MM.1S (cell line): ENCODE measurements around the gene GLI1.

Experiments used
- DNase-seq: peaks from one replicate; pipeline ENCODE4 v3.0.0-alpha.2; 2015
- H2AFZ ChIP-seq: fragments of 300-600 bp; sonication (generic); 2 replicates; pipeline ENCODE4 v1.6.0; 2016; ENCODE audit warnings: antibody characterized with exemption, low read length
- H3F3A ChIP-seq: fragments of 300-600 bp; sonication (generic); 2 replicates; pipeline ENCODE4 v1.6.1; 2016; ENCODE audit warnings: mild to moderate bottlenecking, antibody characterized with exemption, low read length, moderate library complexity, mixed read lengths; ENCODE audit not compliant: insufficient read depth
- H3K27ac ChIP-seq: fragments of 300-600 bp; sonication (generic); 2 replicates; pipeline ENCODE4 v1.5.1; 2016; ENCODE audit warnings: mild to moderate bottlenecking, low read length
- H3K27me3 ChIP-seq: fragments of 300-600 bp; sonication (generic); replicated peaks from 2 replicates; pipeline ENCODE4 v1.6.0; 2016; ENCODE audit warnings: low read length; ENCODE audit not compliant: insufficient read depth
- H3K36me3 ChIP-seq: fragments of 300-600 bp; sonication (generic); replicated peaks from 2 replicates; pipeline ENCODE4 v1.6.1; 2016; ENCODE audit warnings: mild to moderate bottlenecking, low read length, mixed read lengths; ENCODE audit not compliant: insufficient read depth
- H3K4me1 ChIP-seq: fragments of 300-600 bp; sonication (generic); 2 replicates; pipeline ENCODE4 v1.6.1; 2016; ENCODE audit warnings: low read length, mixed read lengths
- H3K4me2 ChIP-seq: fragments of 300-600 bp; sonication (generic); 2 replicates; pipeline ENCODE4 v1.6.0; 2016; ENCODE audit warnings: low read depth, low read length
- H3K4me3 ChIP-seq: fragments of 300-600 bp; sonication (generic); 2 replicates; pipeline ENCODE4 v1.5.1; 2016; ENCODE audit warnings: low read length, mixed read lengths
- H3K79me2 ChIP-seq: fragments of 300-600 bp; sonication (generic); 2 replicates; pipeline ENCODE4 v1.6.1; 2016; ENCODE audit warnings: mixed run types, low read length, mixed read lengths
- H3K9ac ChIP-seq: fragments of 300-600 bp; sonication (generic); 2 replicates; pipeline ENCODE4 v1.6.1; 2016; ENCODE audit warnings: low read length, mixed read lengths
- H3K9me2 ChIP-seq: fragments of 300-600 bp; sonication (generic); replicated peaks from 2 replicates; pipeline ENCODE4 v1.6.1; 2016; ENCODE audit warnings: mild to moderate bottlenecking, low read length, mixed read lengths; ENCODE audit not compliant: insufficient read depth
- H3K9me3 ChIP-seq: fragments of 300-600 bp; sonication (generic); replicated peaks from 2 replicates; pipeline ENCODE4 v1.6.1; 2016; ENCODE audit warnings: mild to moderate bottlenecking, low read length, mixed read lengths; ENCODE audit not compliant: insufficient read depth
- H4K20me1 ChIP-seq: fragments of 300-600 bp; sonication (generic); 2 replicates; pipeline ENCODE4 v1.6.1; 2016; ENCODE audit warnings: mild to moderate bottlenecking, low read length, moderate library complexity, mixed read lengths; ENCODE audit not compliant: insufficient read depth
- EZH2 ChIP-seq: fragments of 300-600 bp; sonication (generic); optimal IDR thresholded peaks from 2 replicates; pipeline ENCODE3; 2017; ENCODE audit warnings: low read depth, mild to moderate bottlenecking, antibody characterized with exemption, low read length, mixed read lengths
- EZH2phosphoT487 ChIP-seq: fragments of 300-600 bp; sonication (generic); IDR thresholded peaks from 2 replicates; pipeline ENCODE4 v1.6.1; 2018; ENCODE audit warnings: antibody characterized with exemption, low read length
- TF ChIP-seq, protein P1 (sequence below): fragments of 300-600 bp; sonication (generic); IDR thresholded peaks from 2 replicates; pipeline ENCODE4 v1.5.1; 2016; ENCODE audit warnings: antibody characterized with exemption, low read length, mixed read lengths

The GLI1 gene

DNA sequence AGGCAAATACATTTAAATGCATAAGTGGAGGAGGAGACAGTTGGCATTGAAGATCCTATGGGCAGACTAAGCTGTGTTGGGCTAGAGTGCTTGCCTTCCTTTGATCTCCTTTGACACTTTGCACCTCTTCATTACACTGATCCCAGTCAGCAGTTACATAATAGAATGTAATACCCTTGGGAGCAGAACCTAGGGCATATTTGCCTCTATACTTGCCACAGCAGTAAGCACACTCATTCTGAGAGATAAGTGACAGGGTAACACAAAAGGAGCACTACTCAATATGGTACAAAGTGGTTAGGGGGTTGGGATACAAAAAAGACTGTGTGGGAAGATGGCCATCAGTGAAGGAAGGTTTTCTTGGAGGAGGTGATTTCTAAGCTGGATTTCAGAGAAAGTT, 37.2 kb downstream of the GLI1 start:
- Histone ChIP-seq H2AFZ (no peak overlapping the region), H3K9ac (no peak overlapping the region), H3K4me1 (no peaks in the 10 kb centered on the region), H3K4me3 (no peak overlapping the region), H4K20me1 (no peaks in the 10 kb centered on the region), H3K9me2 (no peaks in the 10 kb centered on the region), H3K27me3 (no peaks in the 10 kb centered on the region), H3F3A (no peaks in the 10 kb centered on the region), H3K9me3 (no peaks in the 10 kb centered on the region), H3K27ac (no peak overlapping the region), H3K4me2 (no peak overlapping the region), H3K36me3 (peaks cover 14% of the 10 kb centered on the region), H3K79me2 (peaks cover 5% of the 10 kb centered on the region)
- DNase-seq = no peak
- TF ChIP-seq EZH2 (no peak), EZH2phosphoT487 (no peak)
- TF ChIP-seq, protein P1, sequence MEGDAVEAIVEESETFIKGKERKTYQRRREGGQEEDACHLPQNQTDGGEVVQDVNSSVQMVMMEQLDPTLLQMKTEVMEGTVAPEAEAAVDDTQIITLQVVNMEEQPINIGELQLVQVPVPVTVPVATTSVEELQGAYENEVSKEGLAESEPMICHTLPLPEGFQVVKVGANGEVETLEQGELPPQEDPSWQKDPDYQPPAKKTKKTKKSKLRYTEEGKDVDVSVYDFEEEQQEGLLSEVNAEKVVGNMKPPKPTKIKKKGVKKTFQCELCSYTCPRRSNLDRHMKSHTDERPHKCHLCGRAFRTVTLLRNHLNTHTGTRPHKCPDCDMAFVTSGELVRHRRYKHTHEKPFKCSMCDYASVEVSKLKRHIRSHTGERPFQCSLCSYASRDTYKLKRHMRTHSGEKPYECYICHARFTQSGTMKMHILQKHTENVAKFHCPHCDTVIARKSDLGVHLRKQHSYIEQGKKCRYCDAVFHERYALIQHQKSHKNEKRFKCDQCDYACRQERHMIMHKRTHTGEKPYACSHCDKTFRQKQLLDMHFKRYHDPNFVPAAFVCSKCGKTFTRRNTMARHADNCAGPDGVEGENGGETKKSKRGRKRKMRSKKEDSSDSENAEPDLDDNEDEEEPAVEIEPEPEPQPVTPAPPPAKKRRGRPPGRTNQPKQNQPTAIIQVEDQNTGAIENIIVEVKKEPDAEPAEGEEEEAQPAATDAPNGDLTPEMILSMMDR = no peak

DNA sequence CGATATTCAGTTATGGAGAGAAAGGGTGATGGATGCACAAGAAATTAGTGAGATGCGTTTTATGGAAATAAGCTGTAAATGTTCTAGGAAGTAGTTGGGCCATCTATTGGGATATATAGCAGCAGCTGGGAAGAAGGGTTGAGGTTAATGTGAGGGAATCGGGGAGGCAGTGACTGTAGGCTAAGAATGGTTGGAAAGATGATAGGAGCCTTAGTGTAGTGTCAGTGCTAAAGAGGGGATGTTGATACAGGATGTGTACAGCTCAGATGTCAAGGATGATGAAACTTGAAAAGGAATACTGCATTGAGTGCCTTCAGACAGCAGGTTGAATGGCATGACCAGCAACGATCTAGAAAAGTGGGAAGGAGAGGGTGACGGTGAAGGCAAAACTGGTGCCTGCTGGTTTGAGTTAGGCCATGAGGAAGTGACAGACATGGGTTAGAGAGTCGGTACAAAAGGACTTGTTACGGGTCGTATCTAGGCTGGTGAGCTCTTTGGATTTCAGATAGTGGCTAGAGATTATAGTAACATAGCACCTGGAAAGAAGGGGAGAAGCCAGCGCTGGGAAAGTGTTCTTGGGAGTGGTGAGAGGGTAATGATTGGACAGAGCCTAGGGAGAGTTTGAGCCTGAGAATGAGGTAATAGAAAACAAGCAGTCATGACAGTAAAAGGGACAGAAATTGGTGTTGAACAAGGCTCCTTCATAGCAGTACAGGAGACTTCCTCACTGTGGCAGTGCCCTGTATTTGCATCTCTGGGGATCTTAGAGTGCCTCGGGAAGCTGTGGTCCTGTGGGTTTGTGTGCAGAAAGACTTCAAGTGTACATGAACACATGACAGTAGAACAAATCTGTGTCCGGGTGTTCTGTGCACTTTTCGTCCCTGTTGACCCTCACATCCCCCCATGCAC, 37.9 kb downstream of the GLI1 start:
- H3K4me2 ChIP-seq = no peak overlapping the region
- H3K36me3 ChIP-seq = peaks cover 14% of the 10 kb centered on the region
- no peaks in the 10 kb centered on the region for H4K20me1 ChIP-seq
- TF ChIP-seq EZH2 = no peak
- TF ChIP-seq, protein P1 = no peak
- TF ChIP-seq EZH2phosphoT487 = no peak
- H2AFZ ChIP-seq = no peak overlapping the region
- H3F3A ChIP-seq = no peaks in the 10 kb centered on the region
- DNase-seq = no peak
- no peak overlapping the region for H3K27ac ChIP-seq
- H3K9me3 ChIP-seq = no peaks in the 10 kb centered on the region
- no peaks in the 10 kb centered on the region for H3K9me2 ChIP-seq
- H3K9ac ChIP-seq = no peak overlapping the region
- no peaks in the 10 kb centered on the region for H3K4me1 ChIP-seq
- peaks cover 10% of the 10 kb centered on the region for H3K79me2 ChIP-seq
- no peak overlapping the region for H3K4me3 ChIP-seq
- no peaks in the 10 kb centered on the region for H3K27me3 ChIP-seq

DNA sequence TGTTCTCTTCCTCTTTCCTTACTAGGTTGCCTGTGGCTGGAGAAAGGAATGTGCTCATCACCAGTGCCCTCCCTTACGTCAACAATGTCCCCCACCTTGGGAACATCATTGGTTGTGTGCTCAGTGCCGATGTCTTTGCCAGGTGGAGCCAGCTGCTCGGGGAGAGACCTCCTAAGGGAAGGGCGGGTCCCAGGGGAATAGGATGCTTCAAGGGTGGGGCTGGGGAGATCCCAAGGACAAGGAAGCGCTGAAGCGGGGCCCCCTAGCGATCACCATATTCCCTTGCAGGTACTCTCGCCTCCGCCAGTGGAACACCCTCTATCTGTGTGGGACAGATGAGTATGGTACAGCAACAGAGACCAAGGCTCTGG, 38.5 kb downstream of the GLI1 start:
- DNase-seq = no peak
- H3K79me2 ChIP-seq = peaks cover 10% of the 10 kb centered on the region
- H2AFZ ChIP-seq = no peak overlapping the region
- no peaks in the 10 kb centered on the region for H3K9me2 ChIP-seq
- TF ChIP-seq EZH2 (no peak), EZH2phosphoT487 (no peak)
- TF ChIP-seq, protein P1 = no peak
- no peak overlapping the region for H3K27ac ChIP-seq
- H3K9ac ChIP-seq = no peak overlapping the region
- H3K36me3 ChIP-seq = peaks cover 14% of the 10 kb centered on the region
- no peak overlapping the region for H3K4me3 ChIP-seq
- H3F3A ChIP-seq = no peaks in the 10 kb centered on the region
- H3K27me3 ChIP-seq = no peaks in the 10 kb centered on the region
- no peaks in the 10 kb centered on the region for H3K9me3 ChIP-seq
- no peaks in the 10 kb centered on the region for H4K20me1 ChIP-seq
- no peak overlapping the region for H3K4me2 ChIP-seq
- H3K4me1 ChIP-seq = no peaks in the 10 kb centered on the region
